HG02763 (cell line): ENCODE results near the gene APOL5.
"Not testable (repeated sequence)": the region's sequence is repeated elsewhere in the genome, so short reads cannot be mapped to it uniquely, and the experiment has no call there.

ENCODE experiments used
- ATAC-seq: cut with Tn5 transposase; IDR thresholded peaks from one replicate; pipeline ENCODE4 v1.9.1; 2021; ENCODE audit warnings: mild to moderate bottlenecking, moderate library complexity; ENCODE audit not compliant: unreplicated experiment

APOL5 gene

DNA sequence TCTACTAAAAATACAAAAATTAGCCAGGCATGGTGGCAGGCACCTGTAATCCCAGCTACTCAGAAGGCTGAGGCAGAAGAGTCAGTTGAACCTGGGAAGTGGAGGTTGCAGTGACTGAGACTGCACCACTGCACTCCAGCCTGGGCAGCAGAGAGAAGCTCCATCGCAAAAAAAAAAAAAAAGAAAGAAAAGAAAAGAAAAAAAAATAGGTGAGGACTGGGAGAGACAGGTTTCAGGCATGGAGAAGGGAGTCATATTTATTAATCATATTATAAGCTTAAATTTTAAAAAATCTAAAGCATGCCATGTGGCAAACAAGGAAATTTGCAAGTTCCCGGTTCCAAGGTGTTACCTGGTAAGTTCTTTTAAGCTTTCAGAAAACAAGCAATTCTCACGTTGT lies at the start of gene APOL5:
APOL5 (plus strand) TSS at position 301 of the 400 bp plus-strand sequence; CDS start at position 301, 0 bp downstream.
- no peak for ATAC-seq

DNA sequence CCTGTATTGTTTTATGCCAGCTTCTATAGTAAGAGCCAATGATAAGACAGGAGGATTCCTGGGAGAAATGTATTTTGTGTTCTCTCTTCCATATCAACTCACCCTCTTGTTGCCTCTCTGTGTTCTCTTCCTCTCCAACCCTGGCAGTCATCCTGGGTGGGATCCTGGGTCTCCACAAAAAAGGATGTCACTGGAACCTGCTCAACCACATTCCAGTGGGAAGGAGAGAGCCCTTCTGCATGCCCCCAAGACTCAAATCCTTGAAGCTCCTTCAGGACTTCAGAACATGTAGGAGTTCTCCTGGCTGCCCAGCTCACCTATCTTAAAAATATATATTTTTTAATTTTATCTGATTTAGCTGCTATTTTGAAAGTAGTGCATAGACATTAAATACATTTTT lies 43.3 kb upstream of the APOL5 start:
- no peak for ATAC-seq

DNA sequence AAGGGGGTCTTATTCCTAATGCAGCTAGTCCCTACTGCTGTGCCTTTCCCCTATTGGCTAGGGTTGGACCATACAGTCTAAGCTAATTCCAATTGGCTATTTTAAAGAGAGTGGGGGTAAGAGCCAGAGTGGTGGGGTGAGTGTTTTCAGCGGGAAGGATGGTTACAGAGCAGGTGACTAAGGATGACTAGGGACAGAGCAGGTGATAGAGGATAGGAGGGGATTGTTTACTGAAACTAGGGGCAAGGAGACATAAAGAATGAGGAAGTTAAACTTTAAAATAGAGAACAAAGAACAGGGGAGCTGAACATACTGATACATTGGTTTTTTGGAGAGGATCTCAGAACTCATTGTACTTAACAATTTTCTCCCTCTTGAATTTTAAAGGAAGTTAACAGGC lies 41.6 kb upstream of the APOL5 start:
- ATAC-seq, result not testable (repeated sequence)

GRCh38 chr22:35677460-35678187 lies 40.0 kb upstream of the APOL5 start:
- ATAC-seq, result no peak

DNA sequence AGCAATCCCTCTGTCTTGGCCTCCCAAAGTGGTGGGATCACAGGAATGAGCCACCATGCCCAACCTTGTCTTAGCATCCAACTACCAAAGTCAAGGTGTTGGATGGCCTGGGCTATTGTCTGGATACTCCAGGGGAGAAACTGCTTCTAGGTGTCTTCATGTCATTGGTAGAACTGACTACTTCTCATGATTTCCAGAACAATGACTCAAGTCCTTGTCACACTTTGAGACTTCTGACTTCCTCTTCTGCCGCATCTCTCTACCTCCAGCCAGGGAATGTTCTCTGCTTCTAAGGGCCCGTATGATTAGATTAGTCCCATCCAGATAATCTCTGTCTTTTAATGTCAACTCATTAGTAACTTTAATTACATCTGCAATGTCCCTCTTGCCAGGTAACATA lies 38.8 kb upstream of the APOL5 start:
- ATAC-seq, result no peak

DNA sequence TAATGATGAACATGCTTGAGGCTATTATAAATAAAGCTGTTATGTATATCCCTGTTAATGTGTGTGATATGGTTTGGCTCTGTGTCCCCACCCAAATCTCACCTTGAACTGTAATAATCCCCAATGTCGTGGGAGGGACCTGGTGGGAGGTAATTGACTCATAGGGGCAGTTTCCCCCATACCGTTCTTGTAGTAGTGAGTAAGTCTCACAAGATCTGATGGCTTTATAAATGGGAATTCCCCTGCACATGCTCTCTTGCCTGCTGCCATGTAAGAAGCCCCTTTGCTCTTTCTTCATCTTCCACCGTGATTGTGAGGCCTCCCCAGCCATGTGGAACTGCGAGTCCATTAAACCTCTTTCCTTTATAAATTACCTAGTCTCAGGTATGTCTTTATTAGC lies 38.2 kb upstream of the APOL5 start:
- not testable (repeated sequence) for ATAC-seq

DNA sequence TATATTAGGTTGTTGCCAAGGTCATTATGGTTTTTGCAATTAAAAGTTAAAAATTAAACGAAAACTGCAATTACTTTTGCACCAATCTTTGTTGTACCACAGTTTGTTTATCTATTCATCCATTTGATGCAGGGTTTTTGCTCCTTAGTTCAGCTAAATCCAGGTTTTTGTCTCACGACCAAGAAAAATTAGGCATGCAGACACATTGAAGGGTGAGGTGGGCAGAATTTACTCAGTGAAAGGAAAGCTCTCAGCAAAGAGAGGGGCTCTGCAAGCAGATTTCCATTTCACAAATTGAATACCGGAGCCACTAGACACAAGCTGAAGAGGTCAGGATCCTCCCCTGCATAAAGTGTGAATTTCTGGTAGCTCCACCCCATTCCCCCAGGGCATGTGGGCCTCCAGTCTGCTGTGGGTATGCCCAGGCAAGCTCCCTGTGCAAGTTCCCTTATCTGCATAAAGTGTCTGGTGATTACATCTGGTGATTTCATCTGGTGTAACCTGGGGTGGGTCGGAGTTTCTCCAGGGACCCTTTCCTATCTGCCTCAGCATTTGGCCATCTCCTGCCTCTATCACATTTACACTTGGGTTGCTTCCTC lies 36.1 kb upstream of the APOL5 start:
- no peak for ATAC-seq

GRCh38 chr22:35683560-35683959 lies 34.1 kb upstream of the APOL5 start:
- no peak for ATAC-seq

GRCh38 chr22:35684270-35684700 lies 33.4 kb upstream of the APOL5 start:
- ATAC-seq, result no peak

DNA sequence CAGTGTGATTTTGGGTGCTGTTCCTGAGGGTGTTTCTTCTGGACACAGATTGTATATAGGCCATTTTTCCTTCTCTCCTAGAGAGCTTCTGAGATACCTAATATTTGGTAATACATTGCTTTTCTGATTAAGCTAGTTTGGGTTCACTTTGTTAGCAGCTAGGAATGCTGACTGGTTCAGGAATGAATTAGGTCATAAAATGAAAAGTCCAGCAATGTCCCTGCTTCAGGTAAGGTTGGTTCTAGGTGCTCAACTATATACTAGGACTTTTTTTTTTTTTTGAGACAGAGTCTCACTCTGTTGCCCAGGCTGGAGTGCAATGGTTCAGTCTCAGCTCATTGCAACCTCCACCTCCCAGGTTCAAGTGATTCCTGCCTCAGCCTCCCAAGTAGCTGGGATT lies 32.9 kb upstream of the APOL5 start:
- ATAC-seq, result no peak

- no peak for ATAC-seq
Observed at GRCh38 chr22:35685731-35686130, 31.9 kb upstream of the APOL5 start.

- ATAC-seq, result no peak
Observed at GRCh38 chr22:35686298-35686697, 31.4 kb upstream of the APOL5 start.

DNA sequence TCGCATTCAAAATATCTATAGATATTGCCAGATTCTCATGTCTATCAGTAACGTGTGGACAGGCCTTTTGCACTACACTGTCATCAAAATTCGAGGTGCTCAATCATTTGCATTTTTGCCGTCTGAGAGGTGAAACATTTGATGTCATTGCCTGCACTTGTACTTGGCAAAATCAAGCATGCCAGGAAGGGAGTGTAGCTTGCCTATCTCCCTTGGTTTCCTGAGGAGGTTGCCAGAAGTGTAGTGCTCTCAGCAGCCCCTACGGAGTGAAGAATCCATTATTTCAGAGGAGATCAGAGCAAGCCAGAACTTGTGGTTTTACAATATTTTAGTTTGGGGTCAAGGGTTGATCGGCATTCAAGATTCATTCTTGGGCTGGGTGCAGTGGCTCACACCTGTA lies 30.2 kb upstream of the APOL5 start:
- no peak for ATAC-seq

GRCh38 chr22:35688913-35689675 lies 28.6 kb upstream of the APOL5 start:
- no peak for ATAC-seq

GRCh38 chr22:35690001-35690400 lies 27.7 kb upstream of the APOL5 start:
- ATAC-seq, result no peak

DNA sequence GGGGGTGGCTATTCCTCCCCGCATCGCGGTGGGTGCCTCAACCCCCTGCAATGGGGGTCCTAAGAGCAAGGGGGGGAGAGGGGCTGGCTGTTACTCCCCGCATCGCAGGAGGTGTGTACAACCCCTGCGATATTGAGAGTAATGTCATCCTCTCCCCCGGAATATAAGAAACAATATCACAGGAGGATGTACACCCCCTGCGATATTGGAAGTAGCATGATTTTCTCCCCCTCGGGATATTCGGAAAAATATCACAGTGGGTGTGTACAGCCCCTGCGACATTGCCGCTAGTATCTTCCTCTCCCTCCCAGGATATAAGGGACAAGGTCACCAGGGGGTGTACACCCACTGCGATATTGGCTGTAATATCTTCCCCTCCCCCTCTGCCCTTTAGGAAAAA lies 22.5 kb upstream of the APOL5 start:
- no peak for ATAC-seq

DNA sequence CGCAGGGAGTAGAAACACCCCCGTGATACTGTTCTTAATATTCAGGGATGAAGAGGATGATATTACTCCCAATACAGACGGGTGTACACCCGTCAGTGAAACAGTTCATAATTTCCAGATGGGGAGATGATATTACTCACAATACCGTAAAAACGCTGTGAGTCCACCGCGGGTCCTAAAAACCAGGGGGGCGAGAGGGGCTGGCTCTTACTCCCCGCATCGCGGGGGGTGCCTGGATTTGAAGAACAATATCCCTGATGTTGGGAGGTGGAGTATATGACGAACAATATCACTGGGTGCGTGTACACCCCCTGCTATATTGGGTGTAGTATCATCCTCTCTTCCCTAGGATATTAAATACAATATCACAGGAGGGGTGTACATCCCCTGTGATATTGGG lies 20.5 kb upstream of the APOL5 start:
- no peak for ATAC-seq

GRCh38 chr22:35699852-35700251 lies 17.8 kb upstream of the APOL5 start:
- ATAC-seq, result not testable (repeated sequence)

DNA sequence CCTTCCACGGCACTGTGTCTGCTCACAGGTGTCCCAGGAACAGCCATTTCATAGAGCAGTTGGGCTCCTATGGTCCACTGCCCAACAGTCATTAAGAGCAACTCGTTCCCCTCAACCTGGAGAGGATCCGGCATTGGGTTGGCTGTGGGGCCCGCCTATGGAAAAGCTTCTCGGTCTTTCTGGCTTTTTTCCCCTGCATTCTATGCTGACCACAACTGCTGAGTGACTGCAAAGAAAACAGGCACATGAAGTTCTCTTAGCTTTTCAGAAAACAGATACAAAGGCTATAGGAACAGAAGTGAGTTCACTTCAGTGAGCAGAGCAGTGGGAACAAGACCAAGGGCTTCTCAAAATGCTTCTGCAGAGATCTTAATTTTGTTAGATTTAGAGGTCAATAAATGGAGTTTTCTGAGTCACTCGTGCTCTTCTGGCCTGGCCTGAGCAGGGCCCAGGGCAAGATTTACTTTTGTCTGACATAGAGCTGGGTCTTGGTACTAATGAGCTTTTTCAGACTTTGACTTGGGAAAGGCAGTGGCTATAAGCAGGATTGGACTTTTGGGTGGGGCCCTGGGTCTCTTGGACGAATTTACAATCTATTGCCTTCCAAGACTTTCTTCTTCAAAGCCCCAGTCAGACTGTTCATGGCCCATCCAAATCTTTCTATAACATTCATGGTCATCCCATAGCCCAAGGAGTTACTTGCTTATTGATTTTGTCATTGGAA lies 13.6 kb upstream of the APOL5 start:
- ATAC-seq, result no peak

DNA sequence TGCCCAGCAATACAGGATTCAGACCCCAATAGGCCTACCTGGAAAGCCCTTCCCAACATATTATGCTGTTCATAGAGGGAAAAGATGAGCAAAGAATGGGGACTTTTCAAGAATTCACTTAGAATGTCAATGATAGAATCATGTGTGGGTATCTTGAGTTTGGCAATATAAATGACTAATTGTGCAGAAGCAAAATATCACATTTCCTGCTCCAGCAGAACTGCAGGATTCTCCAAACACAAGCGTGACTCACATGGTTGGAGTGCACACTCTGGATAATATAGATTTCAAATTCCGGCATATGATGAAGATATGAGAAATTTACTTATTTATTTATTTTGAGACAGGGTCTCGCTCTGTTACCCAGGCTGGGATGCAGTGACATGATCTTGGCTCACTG lies 12.5 kb upstream of the APOL5 start:
- ATAC-seq, result no peak

DNA sequence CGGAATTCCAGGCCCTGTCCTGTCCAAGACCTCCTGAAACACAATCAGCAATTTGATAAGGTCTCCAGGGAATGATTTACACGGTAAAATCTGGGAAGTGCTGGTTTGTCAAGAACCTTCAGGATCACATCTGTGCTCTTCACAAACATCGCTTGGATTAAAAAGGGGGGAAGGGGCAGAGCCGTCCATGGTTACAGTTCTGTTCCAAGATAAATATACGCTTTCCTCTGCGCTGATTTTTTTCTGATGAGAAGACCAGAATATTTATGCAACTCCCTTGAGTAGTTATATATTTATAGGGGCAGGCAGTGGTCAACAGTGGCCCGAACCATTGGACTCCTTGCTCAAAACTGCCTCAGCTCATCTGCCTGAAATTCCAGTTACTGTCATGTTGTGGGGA lies 9.2 kb upstream of the APOL5 start:
- no peak for ATAC-seq
